ENCODE data around the gene PLXNA1. TPM values are rescaled to one million over a fixed set of nuclear protein-coding genes. Genes with fewer than 3 reads are reported as not detected.

Gene PLXNA1
- total RNA-seq, 1 experiment from 2014 or later, result 32.1 TPM

- no peak for DNase-seq (ENCODE audit: low spot score)
- in situ Hi-C loops (cut with HindIII; ENCODE audit: low sequenced_read_pairs), result no loop called here
Observed at GRCh38 chr3:126996905-126997304, 14.0 kb downstream of the PLXNA1 start.

- in situ Hi-C loops (cut with HindIII; ENCODE audit: low sequenced_read_pairs), result no loop called here
- no peak for DNase-seq (ENCODE audit: low spot score)
Observed at GRCh38 chr3:126997455-126998038, 14.6 kb downstream of the PLXNA1 start.

- no peak for DNase-seq (ENCODE audit: low spot score)
- in situ Hi-C loops (cut with HindIII; ENCODE audit: low sequenced_read_pairs), result no loop called here
Observed at GRCh38 chr3:126998320-126998719, 15.4 kb downstream of the PLXNA1 start.

- DNase-seq (ENCODE audit: low spot score), result no peak
- in situ Hi-C loops (cut with HindIII; ENCODE audit: low sequenced_read_pairs), result no loop called here
Observed at GRCh38 chr3:126998728-126999127, 15.8 kb downstream of the PLXNA1 start.

GRCh38 chr3:126999383-126999782, 16.5 kb downstream of the PLXNA1 start:
- DNase-seq (ENCODE audit: low spot score), result no peak
- in situ Hi-C loops (cut with HindIII; ENCODE audit: low sequenced_read_pairs), result no loop called here

GRCh38 chr3:127000119-127000518, 17.2 kb downstream of the PLXNA1 start:
- in situ Hi-C loops (cut with HindIII; ENCODE audit: low sequenced_read_pairs), result no loop called here
- no peak for DNase-seq (ENCODE audit: low spot score)

- in situ Hi-C loops (cut with HindIII; ENCODE audit: low sequenced_read_pairs), result no loop called here
- DNase-seq (ENCODE audit: low spot score), result no peak
Observed at GRCh38 chr3:127000761-127001160, 17.8 kb downstream of the PLXNA1 start.

- in situ Hi-C loops (cut with HindIII; ENCODE audit: low sequenced_read_pairs), result no loop called here
- no peak for DNase-seq (ENCODE audit: low spot score)
Observed at GRCh38 chr3:127001486-127002194, 18.7 kb downstream of the PLXNA1 start.

GRCh38 chr3:127002195-127003174, 19.6 kb downstream of the PLXNA1 start:
- in situ Hi-C loops (cut with HindIII; ENCODE audit: low sequenced_read_pairs), result no loop called here
- DNase-seq (ENCODE audit: low spot score), result no peak

GRCh38 chr3:127003175-127003555, 20.2 kb downstream of the PLXNA1 start:
- DNase-seq (ENCODE audit: low spot score), result no peak
- in situ Hi-C loops (cut with HindIII; ENCODE audit: low sequenced_read_pairs), result no loop called here

- in situ Hi-C loops (cut with HindIII; ENCODE audit: low sequenced_read_pairs), result no loop called here
- no peak for DNase-seq (ENCODE audit: low spot score)
Observed at GRCh38 chr3:127003601-127004280, 20.8 kb downstream of the PLXNA1 start.

GRCh38 chr3:127004641-127005397, 21.9 kb downstream of the PLXNA1 start:
- DNase-seq (ENCODE audit: low spot score), result no peak
- in situ Hi-C loops (cut with HindIII; ENCODE audit: low sequenced_read_pairs), result no loop called here

GRCh38 chr3:127005864-127006500, 23.1 kb downstream of the PLXNA1 start:
- DNase-seq (ENCODE audit: low spot score), result peak; percentile 67
- in situ Hi-C loops (cut with HindIII; ENCODE audit: low sequenced_read_pairs), result no loop called here

GRCh38 chr3:127006781-127007436, 24.0 kb downstream of the PLXNA1 start:
- DNase-seq (ENCODE audit: low spot score), result peak; percentile 34

GRCh38 chr3:127008236-127008635, 25.3 kb downstream of the PLXNA1 start:
- DNase-seq (ENCODE audit: low spot score), result no peak
- in situ Hi-C loops (cut with HindIII; ENCODE audit: low sequenced_read_pairs), result no loop called here

More at GRCh38 chr3:127006781-127007436, 24.0 kb downstream of the PLXNA1 start:
- in situ Hi-C loops (cut with HindIII; ENCODE audit: low sequenced_read_pairs), result no loop called here

GRCh38 chr3:127009531-127009930, 26.6 kb downstream of the PLXNA1 start:
- in situ Hi-C loops (cut with HindIII; ENCODE audit: low sequenced_read_pairs), result no loop called here
- DNase-seq (ENCODE audit: low spot score), result no peak

GRCh38 chr3:127011270-127011992, 28.5 kb downstream of the PLXNA1 start:
- DNase-seq (ENCODE audit: low spot score), result no peak
- in situ Hi-C loops (cut with HindIII; ENCODE audit: low sequenced_read_pairs), result no loop called here
